Dedifferentiated amniotic fluid mesenchymal stem cell (primary cell): ENCODE data around the gene TRANK1.

ENCODE experiments used
- DNase-seq: peaks from one replicate; pipeline ENCODE4 v3.0.0-alpha.2; 2016; ENCODE audit errors: extremely low spot score

The TRANK1 gene

GRCh38 chr3:36850743-36851142, 94.1 kb downstream of the TRANK1 start:
- no peak for DNase-seq

DNA sequence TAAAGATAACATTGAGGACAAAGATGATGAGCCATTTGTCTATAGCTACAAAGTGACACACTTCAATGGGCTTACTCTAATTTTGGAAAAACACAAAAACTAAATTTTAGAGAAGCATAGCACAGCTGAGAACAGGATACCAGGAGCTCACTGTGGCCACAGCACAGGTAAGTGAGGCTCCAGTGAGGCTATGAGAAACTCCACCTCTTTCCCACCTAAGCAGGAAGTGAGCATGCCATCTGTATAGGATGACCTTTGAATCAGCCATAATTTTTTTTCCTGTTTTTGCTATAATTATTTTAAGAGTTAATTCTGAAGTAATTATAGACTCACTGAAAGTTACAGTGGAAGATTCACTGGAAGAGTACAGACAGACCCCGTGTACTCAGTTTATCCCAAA, 98.4 kb downstream of the TRANK1 start:
- no peak for DNase-seq

DNA sequence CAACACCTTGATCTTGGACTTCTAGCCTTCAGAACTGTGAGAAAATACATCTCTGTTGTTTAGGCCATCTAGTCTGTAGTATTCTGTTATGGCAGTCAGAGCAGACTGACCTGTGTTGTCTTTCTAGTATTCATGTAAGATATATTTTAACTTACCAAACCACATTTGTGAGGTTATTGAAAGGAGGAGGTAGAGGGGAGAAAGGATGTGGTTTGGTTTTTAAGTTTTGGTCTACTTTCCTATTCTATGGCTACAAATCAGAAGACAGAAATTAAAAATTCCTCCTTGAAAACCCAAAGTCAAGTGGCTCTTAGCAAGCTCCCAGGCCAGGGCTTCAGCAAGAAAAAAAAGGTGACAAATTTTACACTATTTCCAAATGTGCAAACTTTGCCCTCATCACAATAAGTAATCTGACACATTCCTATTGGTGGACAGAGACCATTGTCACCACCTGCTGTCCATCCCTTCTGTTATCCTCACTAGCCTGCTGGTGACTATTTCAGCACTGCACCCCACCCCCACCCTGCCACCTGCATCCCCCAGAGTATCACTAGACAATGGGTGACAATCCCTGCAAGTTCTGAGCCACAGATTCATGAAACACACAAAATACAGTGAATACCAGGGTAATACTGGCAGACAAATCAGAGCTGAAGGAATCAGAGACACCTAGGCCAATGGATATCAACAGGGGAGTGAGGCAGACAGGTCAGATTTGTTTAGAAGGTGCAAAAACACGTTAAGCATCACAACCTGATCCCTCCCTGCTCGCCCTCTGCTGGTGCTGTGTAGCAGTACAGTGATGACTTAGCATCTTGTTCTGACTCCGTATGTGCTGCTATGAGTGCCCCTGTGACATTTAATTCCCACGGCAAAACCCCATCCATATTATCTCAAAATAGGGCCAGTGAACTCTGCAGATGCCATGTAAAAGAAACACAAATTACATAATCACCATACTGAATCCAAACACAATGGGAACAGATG, 101.5 kb downstream of the TRANK1 start:
- DNase-seq = no peak

DNA sequence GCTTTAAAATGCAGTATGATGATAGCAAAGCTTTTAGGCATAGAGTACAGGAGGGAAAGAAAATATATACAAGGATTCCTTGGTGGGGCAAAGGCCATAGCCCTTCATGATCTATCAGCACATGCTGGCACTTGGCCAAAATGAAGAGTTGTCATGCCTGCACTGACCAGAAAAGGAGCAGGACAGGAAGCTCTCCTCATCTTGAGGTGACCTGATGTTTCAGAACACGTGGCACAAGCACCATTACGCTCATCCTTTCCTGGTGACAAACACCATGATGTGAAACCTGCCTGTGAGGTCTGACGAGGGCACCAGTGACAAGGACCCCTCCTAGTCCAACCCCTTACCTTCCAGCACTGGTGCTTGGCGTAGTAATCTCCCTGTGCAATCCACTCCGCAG, 102.6 kb downstream of the TRANK1 start:
- no peak for DNase-seq

DNA sequence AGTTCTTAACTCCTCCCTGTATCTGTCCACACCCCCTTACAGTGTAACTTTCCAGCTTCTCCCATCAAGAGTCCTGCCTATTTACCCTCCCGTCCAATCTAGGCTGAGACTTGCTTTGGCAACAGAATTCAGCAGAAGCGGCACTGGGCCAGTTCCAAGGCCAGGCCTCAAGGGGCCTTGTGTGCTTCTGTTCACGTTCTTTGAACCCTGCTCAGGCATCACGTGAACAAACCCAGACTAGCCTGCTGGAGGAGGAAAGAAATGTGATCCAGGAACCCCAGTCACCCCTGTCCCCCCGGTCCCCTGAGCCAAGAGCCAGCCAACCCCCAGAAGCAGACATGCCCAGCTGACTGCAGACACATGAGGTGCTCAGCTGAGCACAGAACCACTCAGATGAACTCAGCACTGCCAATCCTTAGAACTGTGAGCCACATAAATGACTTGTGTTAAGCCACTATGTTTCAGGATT, 104.4 kb downstream of the TRANK1 start:
- DNase-seq = no peak

DNA sequence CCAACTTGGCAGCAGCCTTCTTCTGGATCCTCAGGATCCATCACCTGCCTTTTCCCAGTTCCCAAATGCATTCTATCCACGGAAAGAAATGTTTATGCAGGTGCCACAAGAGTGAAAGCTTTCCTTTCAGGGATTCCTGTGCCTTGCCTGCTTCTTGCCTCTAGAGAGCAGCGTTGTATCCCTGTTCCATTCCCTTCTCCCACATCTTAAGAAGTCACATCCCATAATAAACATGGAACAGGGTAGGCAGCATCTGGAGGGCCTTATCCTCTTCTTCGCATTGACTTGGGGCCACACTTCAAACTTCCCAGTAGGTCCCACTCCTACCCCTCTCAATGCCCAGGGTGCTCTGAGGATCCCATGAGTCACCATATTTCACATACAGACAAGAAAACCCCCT, 107.8 kb downstream of the TRANK1 start:
- no peak for DNase-seq

GRCh38 chr3:36833160-36833814, 111.6 kb downstream of the TRANK1 start:
- no peak for DNase-seq

- DNase-seq = no peak
Measured at GRCh38 chr3:36832406-36832805, 112.4 kb downstream of the TRANK1 start.

- DNase-seq = no peak
Measured at GRCh38 chr3:36827133-36827532, 117.7 kb downstream of the TRANK1 start.

DNA sequence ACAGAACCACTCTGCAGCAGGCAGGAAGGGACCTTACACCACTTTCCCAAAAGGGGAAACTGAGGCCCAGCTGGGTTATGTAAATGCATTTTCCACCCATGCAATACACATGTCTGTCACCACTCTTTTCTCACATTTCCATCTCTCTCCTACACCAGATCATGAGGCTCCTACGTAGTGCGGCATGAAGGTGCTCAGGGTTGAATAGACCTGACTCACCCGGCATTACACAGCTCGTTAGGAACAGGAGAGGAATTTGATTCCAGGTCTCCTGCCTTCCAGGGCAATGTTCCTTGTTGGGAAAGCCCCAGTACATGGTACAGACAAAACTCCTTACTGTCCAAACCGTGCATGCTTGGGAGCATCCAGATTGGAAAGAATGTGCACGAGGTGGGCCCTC, 118.6 kb downstream of the TRANK1 start:
- no peak for DNase-seq

GRCh38 chr3:36824443-36824842, 120.4 kb downstream of the TRANK1 start:
- DNase-seq = no peak

DNA sequence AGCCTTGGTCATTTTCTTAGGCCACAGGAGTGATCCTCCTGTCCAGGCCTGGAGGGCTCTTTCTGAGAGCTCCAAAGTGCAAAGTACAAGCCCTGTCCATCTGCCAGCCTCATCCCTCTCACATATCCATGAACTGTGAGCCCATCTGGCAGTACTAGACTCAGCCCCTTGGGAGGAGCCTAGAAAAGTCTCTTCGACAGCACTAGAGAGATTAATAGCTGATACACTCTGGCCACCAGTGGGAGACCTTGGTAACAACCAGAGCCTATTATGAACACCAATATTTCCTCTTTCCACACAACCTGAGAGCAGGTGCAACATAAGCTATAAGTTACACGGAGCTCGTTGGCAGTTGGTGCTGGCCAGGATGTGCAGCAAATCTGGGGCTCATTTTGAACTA, 121.0 kb downstream of the TRANK1 start:
- no peak for DNase-seq

- DNase-seq = no peak
Measured at GRCh38 chr3:36820083-36820482, 124.8 kb downstream of the TRANK1 start.

DNA sequence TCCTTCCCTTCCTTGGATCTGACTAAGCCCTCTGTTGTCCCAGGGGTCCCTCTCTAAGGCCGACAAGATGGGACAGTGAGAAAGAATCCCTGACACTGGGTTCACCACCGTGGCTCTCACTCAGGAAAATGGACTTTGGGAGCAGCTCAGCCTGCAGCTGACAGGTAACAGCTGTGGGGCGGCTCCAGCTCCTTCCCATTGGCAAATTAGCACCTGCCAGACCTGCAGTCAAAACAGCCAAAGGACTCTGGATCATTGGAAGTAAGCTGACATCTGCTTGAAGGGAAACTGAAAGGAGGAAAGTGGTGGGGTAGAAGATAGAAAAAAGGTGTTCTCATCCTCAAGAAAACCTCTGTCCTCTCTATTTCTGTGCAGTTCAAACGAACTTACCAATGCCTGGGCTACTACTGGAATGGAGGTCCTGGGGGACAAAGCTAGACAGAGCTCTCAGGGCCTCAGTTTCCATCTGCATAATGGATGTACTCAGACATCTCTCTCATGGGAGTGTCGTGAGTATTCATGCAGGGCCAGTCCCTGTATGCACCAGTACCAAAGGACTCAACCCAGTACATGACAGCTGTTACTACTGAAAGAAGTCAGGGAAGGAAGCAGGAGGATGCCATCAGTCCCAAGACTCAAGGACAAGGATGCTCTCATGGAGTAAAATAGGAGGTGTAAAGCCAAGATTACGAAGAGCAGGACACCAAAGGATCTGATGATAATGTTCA, 126.9 kb downstream of the TRANK1 start:
- no peak for DNase-seq

DNA sequence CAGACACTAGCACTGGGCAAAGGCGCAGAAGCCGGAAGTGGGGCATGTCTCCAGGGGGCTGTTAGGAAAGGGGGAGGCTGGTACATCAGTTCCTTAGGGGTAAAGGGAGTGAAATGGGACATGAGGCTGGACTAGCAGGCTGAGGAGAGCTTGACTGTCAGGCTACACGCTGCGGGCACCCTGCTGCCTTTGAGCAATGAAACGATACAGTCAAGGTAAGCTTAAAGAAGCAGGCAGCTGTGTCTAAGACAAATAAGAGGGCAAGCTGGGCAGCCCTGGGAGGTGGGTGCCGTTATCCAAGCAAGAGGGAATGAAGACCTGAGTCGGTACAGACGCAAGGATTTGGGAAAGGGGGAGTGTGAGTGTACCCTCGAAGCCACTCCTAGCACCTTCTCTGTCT, 129.5 kb downstream of the TRANK1 start:
- no peak for DNase-seq

DNA sequence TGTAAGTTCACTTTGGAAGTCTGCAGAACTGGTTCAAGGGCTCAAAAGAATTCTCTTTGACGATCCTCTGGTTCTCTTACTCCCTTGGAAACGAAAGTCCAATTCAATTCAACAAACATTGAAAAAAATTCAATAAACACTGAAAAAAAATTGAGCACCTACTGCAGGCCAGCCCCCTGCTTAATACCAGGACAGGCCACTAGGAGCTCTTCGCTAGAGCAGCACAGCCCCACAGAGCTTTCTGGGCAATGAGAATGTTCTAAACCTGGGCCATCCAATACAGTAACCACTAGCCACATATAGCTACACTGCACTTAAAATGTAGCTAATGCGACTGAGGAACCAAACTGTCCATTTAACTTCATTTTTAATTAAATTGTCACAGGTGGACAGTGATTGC, 130.1 kb downstream of the TRANK1 start:
- DNase-seq = no peak

GRCh38 chr3:36814066-36814717, 130.7 kb downstream of the TRANK1 start:
- no peak for DNase-seq

DNA sequence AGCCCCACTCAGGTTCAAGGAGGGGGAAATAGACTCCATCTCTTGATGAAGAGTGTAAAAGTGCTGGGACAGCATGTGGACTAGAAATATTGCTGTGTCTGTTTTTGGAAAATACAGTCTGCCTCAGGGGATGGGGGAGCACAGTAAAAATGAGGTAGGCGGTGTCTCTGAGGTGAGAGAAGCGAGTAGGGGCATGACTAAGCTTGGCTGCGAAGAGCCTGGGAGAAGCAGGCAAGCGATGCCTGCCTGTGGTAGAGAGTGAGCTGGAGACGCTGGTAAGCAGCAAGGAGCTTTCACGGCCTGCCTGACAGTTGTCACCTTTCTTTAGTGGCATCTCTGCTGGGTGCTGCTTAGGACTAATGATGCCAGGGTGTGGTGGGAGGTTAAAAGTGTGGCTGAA, 131.5 kb downstream of the TRANK1 start:
- DNase-seq = no peak

DNA sequence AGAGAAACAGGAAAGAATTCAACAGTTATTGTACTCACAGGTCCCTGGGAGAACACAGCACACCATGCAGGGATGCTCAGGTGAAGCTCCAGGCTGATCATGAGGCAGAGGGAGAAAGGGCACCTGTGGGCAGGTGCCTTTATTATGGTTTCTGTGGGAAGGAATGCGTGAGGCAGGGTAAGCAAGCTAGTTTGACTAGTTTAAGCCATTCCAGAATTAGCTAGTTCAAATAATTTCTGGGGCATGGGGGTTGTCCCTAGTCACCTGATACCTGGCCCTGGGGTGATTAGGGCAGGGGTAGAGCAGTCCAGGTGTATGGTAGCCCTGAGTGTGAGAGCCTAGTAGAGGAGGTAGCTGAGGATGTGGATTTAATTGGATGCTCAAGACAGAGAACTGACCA, 132.6 kb downstream of the TRANK1 start:
- DNase-seq = no peak

DNA sequence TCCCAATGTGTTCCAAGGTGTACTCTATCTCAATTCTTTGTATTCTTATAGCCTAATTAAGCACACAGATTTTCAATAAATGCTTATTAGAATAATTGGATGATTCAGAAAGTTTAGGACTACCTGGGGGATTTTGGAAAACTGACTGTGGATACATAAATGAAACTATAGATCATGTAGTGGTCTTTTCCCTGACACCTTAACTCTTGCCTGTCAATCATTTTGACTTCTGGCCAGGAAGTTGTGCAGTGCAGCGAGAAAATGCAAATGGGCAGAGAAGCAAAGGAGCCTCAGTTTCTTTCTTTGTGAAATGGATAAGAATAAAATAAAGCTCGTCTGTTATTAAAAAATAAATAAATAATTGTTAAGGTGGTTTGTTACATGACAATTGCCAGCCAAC, 133.1 kb downstream of the TRANK1 start:
- no peak for DNase-seq

DNA sequence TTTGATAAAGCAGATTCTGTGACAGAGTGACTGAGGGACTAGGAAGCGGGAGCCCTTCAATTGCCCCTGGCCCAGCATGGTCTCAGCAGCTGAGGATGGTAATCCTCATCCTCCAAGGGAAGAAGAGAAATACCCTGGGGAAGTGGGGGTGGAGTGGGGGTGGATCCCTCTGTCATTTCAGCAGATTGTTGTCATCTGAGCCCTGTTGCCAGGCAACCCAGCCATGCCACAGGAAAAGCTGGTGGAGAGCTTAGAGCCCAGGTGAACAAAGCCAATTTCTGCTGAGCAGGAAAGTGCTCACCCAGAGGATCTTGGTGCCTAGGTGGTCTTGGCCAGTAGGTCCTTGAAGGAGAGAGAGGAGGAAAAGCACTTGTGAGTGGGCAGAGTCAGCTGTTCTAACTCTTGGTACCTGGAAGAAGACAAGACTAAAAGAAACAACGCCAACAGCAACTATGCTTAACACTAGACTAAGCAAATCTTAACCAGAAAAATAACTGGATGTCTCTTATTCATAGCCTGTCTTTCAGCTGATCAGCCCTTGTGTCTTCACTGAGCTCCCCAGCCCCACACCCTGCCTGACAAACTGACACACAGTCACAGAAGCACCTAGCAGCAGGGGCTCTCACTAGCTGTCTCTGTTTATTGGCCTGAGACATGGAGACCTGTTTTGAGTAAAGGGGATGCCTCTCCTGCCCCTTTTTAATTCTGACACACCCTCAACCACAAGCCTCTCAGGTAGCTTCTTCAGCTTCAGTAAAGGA, 140.4 kb downstream of the TRANK1 start:
- DNase-seq = no peak
